Neural cell (in vitro differentiated cells): ENCODE measurements around the gene SMOC1. TPM values are rescaled to one million over a fixed set of nuclear protein-coding genes. Genes with fewer than 3 reads are reported as not detected.

Experiments used
- H2AFZ ChIP-seq: fragments of 200-600, 300-800 bp; sonication (generic), shearing (Covaris generic); 2 replicates; pipeline ENCODE4 v1.6.0; 2014; ENCODE audit warnings: low read depth, mild to moderate bottlenecking, antibody characterized with exemption, low read length, moderate library complexity
- H3F3A ChIP-seq: fragments of 200-600 bp; shearing (Covaris generic); 2 replicates; pipeline ENCODE4 v1.6.1; 2016; ENCODE audit warnings: mild to moderate bottlenecking, moderate library complexity, mixed read lengths, antibody characterized with exemption, low read length; ENCODE audit not compliant: insufficient read depth, poor library complexity, severe bottlenecking
- H3K27ac ChIP-seq: fragments of 200-600, 300-800 bp; sonication (generic), shearing (Covaris generic); 2 replicates; pipeline ENCODE4 v1.5.1; 2014; ENCODE audit warnings: mild to moderate bottlenecking, low read length, moderate library complexity
- H3K27me3 ChIP-seq: fragments of 300-800, 200-600 bp; sonication (generic), shearing (Covaris generic); 2 replicates; pipeline ENCODE4 v1.6.0; 2014; ENCODE audit warnings: mild to moderate bottlenecking, low read depth, low read length, moderate library complexity; ENCODE audit not compliant: insufficient read depth
- H3K36me3 ChIP-seq: fragments of 300-800, 200-600 bp; sonication (generic), shearing (Covaris generic); 2 replicates; pipeline ENCODE4 v1.5.1; 2014; ENCODE audit warnings: mild to moderate bottlenecking, antibody characterized with exemption, low read length, moderate library complexity; ENCODE audit not compliant: insufficient read depth
- H3K4me2 ChIP-seq: fragments of 300-800, 200-600 bp; sonication (generic), shearing (Covaris generic); 2 replicates; pipeline ENCODE4 v1.6.0; 2014; ENCODE audit warnings: mild to moderate bottlenecking, low read length
- H3K4me3 ChIP-seq: fragments of 300-800, 200-600 bp; sonication (generic), shearing (Covaris generic); 2 replicates; pipeline ENCODE4 v1.5.1; 2014; ENCODE audit warnings: mild to moderate bottlenecking, low read length, moderate library complexity
- H3K79me2 ChIP-seq: fragments of 200-600 bp; shearing (Covaris generic); replicated peaks from 2 replicates; pipeline ENCODE4 v1.6.0; 2014; ENCODE audit warnings: mild to moderate bottlenecking, low read length, moderate library complexity; ENCODE audit not compliant: insufficient read depth
- H3K9ac ChIP-seq: fragments of 300-800, 200-600 bp; sonication (generic), shearing (Covaris generic); 2 replicates; pipeline ENCODE4 v1.6.1; 2016; ENCODE audit warnings: mild to moderate bottlenecking, low read length, mixed read lengths
- H3K9me2 ChIP-seq: fragments of 200-600 bp; shearing (Covaris generic); 2 replicates; pipeline ENCODE4 v1.6.1; 2016; ENCODE audit warnings: mild to moderate bottlenecking, low read length, mixed read lengths; ENCODE audit not compliant: insufficient read depth
- H3K9me3 ChIP-seq: fragments of 200-600, 300-800 bp; sonication (generic), shearing (Covaris generic); 2 replicates; pipeline ENCODE4 v1.6.1; 2016; ENCODE audit warnings: mild to moderate bottlenecking, mixed run types, low read length, moderate library complexity, mixed read lengths
- H4K20me1 ChIP-seq: fragments of 200-600 bp; shearing (Covaris generic); 2 replicates; pipeline ENCODE4 v1.6.1; 2016; ENCODE audit warnings: mild to moderate bottlenecking, mixed run types; ENCODE audit not compliant: insufficient read depth
- EP300 ChIP-seq: fragments of 450-650 bp; conservative IDR thresholded peaks from 2 replicates; pipeline ENCODE4 v1.6.1; 2014; ENCODE audit warnings: antibody characterized with exemption, mild to moderate bottlenecking, moderate library complexity; ENCODE audit not compliant: poor library complexity, severe bottlenecking
- EZH2 ChIP-seq: fragments of 200-600, 300-800 bp; shearing (Covaris generic), sonication (generic); IDR thresholded peaks from 2 replicates; pipeline ENCODE4 v1.6.1; 2014; ENCODE audit warnings: antibody characterized with exemption, low read length, borderline replicate concordance, mild to moderate bottlenecking; ENCODE audit not compliant: insufficient read depth, poor library complexity, severe bottlenecking
- MXI1 ChIP-seq: fragments of 450-650 bp; conservative IDR thresholded peaks from 2 replicates; pipeline ENCODE4 v1.6.1; 2014; ENCODE audit warnings: antibody characterized with exemption, mild to moderate bottlenecking; ENCODE audit not compliant: poor library complexity, severe bottlenecking
- POLR2AphosphoS5 ChIP-seq: IDR thresholded peaks from 2 replicates; pipeline ENCODE4 v1.6.1; 2012
- RAD21 ChIP-seq: fragments of 450-650 bp; conservative IDR thresholded peaks from 2 replicates; pipeline ENCODE4 v1.6.1; 2014; ENCODE audit warnings: antibody characterized with exemption, mild to moderate bottlenecking, moderate library complexity
- SMC3 ChIP-seq: fragments of 450-650 bp; conservative IDR thresholded peaks from 2 replicates; pipeline ENCODE4 v1.6.1; 2014; ENCODE audit warnings: antibody characterized with exemption, mild to moderate bottlenecking, moderate library complexity; ENCODE audit not compliant: poor library complexity
- TAF1 ChIP-seq: IDR thresholded peaks from 2 replicates; pipeline ENCODE4 v1.6.1; 2012; ENCODE audit warnings: low read depth
- polyA plus RNA-seq: library from polyadenylated mRNA; depleted of rRNA; stranded (reverse); fragments of >200 nt; gene quantifications from 2 replicates; pipeline ENCODE4 v1.2.3, GENCODE V29; 2014
- TF ChIP-seq, protein P1 (sequence below): IDR thresholded peaks from 2 replicates; pipeline ENCODE4 v1.6.1; 2012; ENCODE audit warnings: borderline replicate concordance
- TF ChIP-seq, protein P2 (sequence below): fragments of 450-650 bp; IDR thresholded peaks from 2 replicates; pipeline ENCODE4 v1.5.1; 2014; ENCODE audit warnings: antibody characterized with exemption, mild to moderate bottlenecking, moderate library complexity; ENCODE audit not compliant: poor library complexity, severe bottlenecking

Gene SMOC1
- polyA plus RNA-seq, 1 donor from 2014 or later = 8.7 TPM

DNA sequence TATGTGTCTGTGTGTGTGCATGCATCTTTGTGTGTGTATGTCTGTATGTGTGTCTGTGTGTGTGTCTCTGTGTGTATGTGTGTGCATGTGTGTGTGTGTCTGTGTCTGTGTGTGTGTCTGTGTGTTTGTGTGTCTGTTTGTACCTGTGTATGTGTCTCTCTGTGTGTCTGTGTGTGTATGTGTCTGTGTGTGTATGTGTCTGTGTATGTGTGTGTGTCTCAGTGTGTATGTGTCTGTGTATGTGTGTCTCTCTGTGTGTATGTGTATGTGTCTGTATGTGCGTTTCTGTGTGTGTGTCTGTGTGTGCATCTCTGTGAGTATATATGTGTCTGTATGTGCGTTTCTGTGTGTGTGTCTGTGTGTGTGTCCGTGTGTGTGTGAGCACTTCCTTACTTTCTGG is 39.6 kb upstream of the SMOC1 start:
- no peaks in the 10 kb centered on the region for H3K27me3 ChIP-seq
- no peak overlapping the region for H2AFZ ChIP-seq
- no peaks in the 10 kb centered on the region for H3K79me2 ChIP-seq
- no peak for TF ChIP-seq TAF1
- no peak for TF ChIP-seq POLR2AphosphoS5
- TF ChIP-seq SMC3 = no peak
- TF ChIP-seq EP300 = no peak
- TF ChIP-seq RAD21 = no peak
- TF ChIP-seq MXI1 = no peak
- TF ChIP-seq, protein P1, sequence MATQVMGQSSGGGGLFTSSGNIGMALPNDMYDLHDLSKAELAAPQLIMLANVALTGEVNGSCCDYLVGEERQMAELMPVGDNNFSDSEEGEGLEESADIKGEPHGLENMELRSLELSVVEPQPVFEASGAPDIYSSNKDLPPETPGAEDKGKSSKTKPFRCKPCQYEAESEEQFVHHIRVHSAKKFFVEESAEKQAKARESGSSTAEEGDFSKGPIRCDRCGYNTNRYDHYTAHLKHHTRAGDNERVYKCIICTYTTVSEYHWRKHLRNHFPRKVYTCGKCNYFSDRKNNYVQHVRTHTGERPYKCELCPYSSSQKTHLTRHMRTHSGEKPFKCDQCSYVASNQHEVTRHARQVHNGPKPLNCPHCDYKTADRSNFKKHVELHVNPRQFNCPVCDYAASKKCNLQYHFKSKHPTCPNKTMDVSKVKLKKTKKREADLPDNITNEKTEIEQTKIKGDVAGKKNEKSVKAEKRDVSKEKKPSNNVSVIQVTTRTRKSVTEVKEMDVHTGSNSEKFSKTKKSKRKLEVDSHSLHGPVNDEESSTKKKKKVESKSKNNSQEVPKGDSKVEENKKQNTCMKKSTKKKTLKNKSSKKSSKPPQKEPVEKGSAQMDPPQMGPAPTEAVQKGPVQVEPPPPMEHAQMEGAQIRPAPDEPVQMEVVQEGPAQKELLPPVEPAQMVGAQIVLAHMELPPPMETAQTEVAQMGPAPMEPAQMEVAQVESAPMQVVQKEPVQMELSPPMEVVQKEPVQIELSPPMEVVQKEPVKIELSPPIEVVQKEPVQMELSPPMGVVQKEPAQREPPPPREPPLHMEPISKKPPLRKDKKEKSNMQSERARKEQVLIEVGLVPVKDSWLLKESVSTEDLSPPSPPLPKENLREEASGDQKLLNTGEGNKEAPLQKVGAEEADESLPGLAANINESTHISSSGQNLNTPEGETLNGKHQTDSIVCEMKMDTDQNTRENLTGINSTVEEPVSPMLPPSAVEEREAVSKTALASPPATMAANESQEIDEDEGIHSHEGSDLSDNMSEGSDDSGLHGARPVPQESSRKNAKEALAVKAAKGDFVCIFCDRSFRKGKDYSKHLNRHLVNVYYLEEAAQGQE = no peak
- no peak for TF ChIP-seq EZH2
- TF ChIP-seq, protein P2, sequence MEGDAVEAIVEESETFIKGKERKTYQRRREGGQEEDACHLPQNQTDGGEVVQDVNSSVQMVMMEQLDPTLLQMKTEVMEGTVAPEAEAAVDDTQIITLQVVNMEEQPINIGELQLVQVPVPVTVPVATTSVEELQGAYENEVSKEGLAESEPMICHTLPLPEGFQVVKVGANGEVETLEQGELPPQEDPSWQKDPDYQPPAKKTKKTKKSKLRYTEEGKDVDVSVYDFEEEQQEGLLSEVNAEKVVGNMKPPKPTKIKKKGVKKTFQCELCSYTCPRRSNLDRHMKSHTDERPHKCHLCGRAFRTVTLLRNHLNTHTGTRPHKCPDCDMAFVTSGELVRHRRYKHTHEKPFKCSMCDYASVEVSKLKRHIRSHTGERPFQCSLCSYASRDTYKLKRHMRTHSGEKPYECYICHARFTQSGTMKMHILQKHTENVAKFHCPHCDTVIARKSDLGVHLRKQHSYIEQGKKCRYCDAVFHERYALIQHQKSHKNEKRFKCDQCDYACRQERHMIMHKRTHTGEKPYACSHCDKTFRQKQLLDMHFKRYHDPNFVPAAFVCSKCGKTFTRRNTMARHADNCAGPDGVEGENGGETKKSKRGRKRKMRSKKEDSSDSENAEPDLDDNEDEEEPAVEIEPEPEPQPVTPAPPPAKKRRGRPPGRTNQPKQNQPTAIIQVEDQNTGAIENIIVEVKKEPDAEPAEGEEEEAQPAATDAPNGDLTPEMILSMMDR = no peak
- no peaks in the 10 kb centered on the region for H3F3A ChIP-seq
- no peak overlapping the region for H3K27ac ChIP-seq
- no peaks in the 10 kb centered on the region for H3K9me2 ChIP-seq
- no peaks in the 10 kb centered on the region for H3K36me3 ChIP-seq
- no peaks in the 10 kb centered on the region for H3K9me3 ChIP-seq
- no peak overlapping the region for H3K4me2 ChIP-seq
- no peaks in the 10 kb centered on the region for H4K20me1 ChIP-seq
- no peak overlapping the region for H3K4me3 ChIP-seq
- no peak overlapping the region for H3K9ac ChIP-seq

DNA sequence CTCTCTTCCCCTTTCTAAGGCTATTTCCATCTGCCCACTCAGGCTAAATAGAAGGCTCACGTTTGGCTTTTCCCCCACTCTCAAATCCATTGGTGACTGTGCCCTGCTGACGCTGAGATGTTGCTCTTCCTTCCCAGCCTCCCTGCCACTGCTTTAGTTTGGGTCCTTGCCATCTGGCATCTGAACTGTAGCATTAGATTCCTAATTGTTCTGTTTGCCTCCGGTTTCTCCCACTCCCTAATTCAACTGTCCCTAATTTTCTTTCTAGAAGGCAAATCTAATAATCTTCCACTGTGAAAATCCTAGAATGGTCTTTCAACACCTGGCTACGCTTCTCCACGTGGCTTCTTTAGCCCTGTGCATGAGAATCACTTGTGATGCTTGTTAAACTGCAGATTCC is 37.6 kb upstream of the SMOC1 start:
- Histone ChIP-seq H3K27me3 (no peaks in the 10 kb centered on the region), H3K4me2 (no peak overlapping the region), H3K9ac (no peak overlapping the region), H3K36me3 (no peaks in the 10 kb centered on the region), H2AFZ (no peak overlapping the region), H4K20me1 (no peaks in the 10 kb centered on the region), H3K79me2 (no peaks in the 10 kb centered on the region), H3K4me3 (no peak overlapping the region), H3F3A (no peaks in the 10 kb centered on the region), H3K27ac (no peak overlapping the region), H3K9me2 (no peaks in the 10 kb centered on the region), H3K9me3 (no peaks in the 10 kb centered on the region)
- TF ChIP-seq RAD21 = no peak
- TF ChIP-seq, protein P2 = no peak
- TF ChIP-seq POLR2AphosphoS5 = no peak
- TF ChIP-seq, protein P1 = no peak
- TF ChIP-seq EZH2 = no peak
- TF ChIP-seq EP300 = no peak
- TF ChIP-seq TAF1 = no peak
- no peak for TF ChIP-seq MXI1
- TF ChIP-seq SMC3 = no peak
